Neural cell (in vitro differentiated cells): ENCODE results near the gene ARSK.

Source experiments
- EP300 ChIP-seq: fragments of 450-650 bp; conservative IDR thresholded peaks from 2 replicates; pipeline ENCODE4 v1.6.1; 2014; ENCODE audit warnings: antibody characterized with exemption, mild to moderate bottlenecking, moderate library complexity; ENCODE audit not compliant: poor library complexity, severe bottlenecking
- MXI1 ChIP-seq: fragments of 450-650 bp; conservative IDR thresholded peaks from 2 replicates; pipeline ENCODE4 v1.6.1; 2014; ENCODE audit warnings: antibody characterized with exemption, mild to moderate bottlenecking; ENCODE audit not compliant: poor library complexity, severe bottlenecking
- POLR2AphosphoS5 ChIP-seq: IDR thresholded peaks from 2 replicates; pipeline ENCODE4 v1.6.1; 2012
- TF ChIP-seq, protein P1 (sequence below): fragments of 450-650 bp; IDR thresholded peaks from 2 replicates; pipeline ENCODE4 v1.5.1; 2014; ENCODE audit warnings: antibody characterized with exemption, mild to moderate bottlenecking, moderate library complexity; ENCODE audit not compliant: poor library complexity, severe bottlenecking
- TF ChIP-seq, protein P2 (sequence below): IDR thresholded peaks from 2 replicates; pipeline ENCODE4 v1.6.1; 2012; ENCODE audit warnings: borderline replicate concordance

DNA sequence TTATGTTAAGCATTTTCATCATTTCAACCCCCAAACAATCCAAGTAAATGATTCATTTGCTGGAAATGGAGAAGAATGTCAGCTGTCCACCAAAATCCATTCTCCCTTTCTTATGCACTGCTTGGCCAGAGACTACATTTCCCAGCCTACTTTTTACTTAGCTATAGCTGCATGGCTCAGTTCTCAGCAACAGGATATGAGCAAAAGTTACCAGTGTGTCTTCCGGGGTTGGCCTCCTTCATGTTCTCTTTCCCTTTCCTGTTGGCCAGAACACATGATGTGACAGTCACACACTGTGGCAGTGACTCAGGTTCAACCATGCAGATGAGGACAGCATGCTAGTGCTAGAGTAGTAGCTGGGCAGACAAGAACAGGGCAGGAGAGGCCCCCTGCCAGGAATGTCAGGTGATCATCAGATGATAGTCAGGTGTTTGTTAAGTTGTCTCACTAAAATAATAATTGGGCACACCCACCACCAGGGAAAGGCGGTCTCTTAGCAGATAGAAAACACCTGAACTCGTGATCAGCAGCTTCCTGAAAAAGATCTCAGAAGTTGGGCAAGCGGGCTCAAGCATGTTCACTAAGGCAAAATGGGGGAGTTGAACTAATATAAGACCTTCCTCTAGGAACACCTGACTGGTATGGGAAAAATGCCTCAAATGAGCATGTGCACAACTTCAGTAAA, 77.2 kb downstream of the ARSK start:
- TF ChIP-seq, protein P1, sequence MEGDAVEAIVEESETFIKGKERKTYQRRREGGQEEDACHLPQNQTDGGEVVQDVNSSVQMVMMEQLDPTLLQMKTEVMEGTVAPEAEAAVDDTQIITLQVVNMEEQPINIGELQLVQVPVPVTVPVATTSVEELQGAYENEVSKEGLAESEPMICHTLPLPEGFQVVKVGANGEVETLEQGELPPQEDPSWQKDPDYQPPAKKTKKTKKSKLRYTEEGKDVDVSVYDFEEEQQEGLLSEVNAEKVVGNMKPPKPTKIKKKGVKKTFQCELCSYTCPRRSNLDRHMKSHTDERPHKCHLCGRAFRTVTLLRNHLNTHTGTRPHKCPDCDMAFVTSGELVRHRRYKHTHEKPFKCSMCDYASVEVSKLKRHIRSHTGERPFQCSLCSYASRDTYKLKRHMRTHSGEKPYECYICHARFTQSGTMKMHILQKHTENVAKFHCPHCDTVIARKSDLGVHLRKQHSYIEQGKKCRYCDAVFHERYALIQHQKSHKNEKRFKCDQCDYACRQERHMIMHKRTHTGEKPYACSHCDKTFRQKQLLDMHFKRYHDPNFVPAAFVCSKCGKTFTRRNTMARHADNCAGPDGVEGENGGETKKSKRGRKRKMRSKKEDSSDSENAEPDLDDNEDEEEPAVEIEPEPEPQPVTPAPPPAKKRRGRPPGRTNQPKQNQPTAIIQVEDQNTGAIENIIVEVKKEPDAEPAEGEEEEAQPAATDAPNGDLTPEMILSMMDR = no peak
- TF ChIP-seq POLR2AphosphoS5 (no peak), EP300 (no peak), MXI1 (no peak)
- TF ChIP-seq, protein P2, sequence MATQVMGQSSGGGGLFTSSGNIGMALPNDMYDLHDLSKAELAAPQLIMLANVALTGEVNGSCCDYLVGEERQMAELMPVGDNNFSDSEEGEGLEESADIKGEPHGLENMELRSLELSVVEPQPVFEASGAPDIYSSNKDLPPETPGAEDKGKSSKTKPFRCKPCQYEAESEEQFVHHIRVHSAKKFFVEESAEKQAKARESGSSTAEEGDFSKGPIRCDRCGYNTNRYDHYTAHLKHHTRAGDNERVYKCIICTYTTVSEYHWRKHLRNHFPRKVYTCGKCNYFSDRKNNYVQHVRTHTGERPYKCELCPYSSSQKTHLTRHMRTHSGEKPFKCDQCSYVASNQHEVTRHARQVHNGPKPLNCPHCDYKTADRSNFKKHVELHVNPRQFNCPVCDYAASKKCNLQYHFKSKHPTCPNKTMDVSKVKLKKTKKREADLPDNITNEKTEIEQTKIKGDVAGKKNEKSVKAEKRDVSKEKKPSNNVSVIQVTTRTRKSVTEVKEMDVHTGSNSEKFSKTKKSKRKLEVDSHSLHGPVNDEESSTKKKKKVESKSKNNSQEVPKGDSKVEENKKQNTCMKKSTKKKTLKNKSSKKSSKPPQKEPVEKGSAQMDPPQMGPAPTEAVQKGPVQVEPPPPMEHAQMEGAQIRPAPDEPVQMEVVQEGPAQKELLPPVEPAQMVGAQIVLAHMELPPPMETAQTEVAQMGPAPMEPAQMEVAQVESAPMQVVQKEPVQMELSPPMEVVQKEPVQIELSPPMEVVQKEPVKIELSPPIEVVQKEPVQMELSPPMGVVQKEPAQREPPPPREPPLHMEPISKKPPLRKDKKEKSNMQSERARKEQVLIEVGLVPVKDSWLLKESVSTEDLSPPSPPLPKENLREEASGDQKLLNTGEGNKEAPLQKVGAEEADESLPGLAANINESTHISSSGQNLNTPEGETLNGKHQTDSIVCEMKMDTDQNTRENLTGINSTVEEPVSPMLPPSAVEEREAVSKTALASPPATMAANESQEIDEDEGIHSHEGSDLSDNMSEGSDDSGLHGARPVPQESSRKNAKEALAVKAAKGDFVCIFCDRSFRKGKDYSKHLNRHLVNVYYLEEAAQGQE = no peak
